ENCODE results near the gene CAB39L. TPM values are rescaled to one million over a fixed set of nuclear protein-coding genes. Genes with fewer than 3 reads are reported as not detected.

Gene CAB39L
- polyA plus RNA-seq, 6 donors from 2014 or later: 2.7 to 6.8 (median 5.4) TPM

DNA sequence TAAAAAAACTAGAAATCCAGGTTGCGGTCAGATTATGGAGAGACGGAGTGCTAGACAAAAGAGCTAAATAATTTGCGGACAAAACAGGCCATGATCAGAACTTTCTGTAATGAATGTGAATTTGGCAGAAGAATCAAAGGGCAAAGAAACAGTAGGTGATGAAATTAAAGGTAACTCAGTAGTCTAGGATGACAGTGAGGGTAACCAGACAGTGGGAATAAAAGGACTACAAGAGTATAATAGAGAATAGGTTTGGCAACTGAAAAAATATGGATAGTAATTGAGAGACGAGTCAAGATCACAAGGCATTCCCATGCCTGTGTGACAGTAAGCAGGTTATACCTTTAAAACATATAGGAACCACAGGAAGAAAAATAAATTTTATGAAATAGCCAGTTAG lies 35.9 kb downstream of the CAB39L start:
- Mint-ChIP-seq H3K9me3 (peaks cover 11 to 37% (median 29%) of the 10 kb centered on the region in 7 donors), H3K27me3 (no peaks in the 10 kb centered on the region), H3K27ac (no peak overlapping the region), H3K36me3 (peaks cover 8 to 29% of the 10 kb centered on the region in 2 donors), H3K4me1 (no peaks in the 10 kb centered on the region), H3K4me3 (no peak overlapping the region)
- DNase-seq (no peak), ATAC-seq (ENCODE audit: low read depth in 2 of 2) (no peak)

DNA sequence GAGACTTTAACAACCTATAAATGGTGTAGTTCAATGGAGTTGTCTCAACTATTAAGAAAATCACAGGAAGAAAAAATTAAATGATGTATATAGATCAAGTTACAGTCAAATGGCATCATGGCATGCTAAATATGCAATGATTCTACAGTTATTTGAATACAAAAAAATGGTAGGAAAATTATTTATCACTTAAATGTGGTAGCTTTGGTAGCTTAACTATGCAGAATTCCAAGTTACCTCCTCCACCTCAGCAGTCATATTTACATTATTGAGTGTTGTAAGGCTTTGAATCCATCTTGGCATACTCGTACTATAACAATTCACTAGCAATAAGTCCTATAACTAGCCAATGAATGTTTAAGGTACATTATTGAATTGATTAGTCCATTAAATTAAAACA lies 36.8 kb downstream of the CAB39L start:
- H3K9me3 Mint-ChIP-seq: peaks cover 11 to 37% (median 29%) of the 10 kb centered on the region in 7 donors
- ATAC-seq (ENCODE audit: low read depth in 2 of 2) (no peak), DNase-seq (no peak)
- no peak overlapping the region for H3K27ac Mint-ChIP-seq
- H3K36me3 Mint-ChIP-seq: peaks cover 8 to 29% of the 10 kb centered on the region in 2 donors
- no peaks in the 10 kb centered on the region for H3K4me1 Mint-ChIP-seq
- no peaks in the 10 kb centered on the region for H3K27me3 Mint-ChIP-seq
- H3K4me3 Mint-ChIP-seq: no peak overlapping the region

DNA sequence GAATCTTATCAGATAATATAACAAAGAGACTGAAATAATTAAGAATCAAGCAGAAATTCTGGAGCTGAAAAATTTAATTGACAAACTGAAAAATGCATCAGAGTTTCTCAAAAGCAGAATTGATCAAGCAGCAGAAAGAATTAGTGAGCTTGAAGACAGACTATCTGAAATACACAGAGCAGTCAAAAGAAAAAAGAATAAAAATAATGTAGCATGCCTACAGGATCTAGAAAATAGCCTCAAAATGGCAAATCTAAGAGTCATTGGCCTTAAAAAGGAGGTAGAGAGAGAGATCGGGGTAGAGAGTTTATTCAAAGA lies 39.2 kb downstream of the CAB39L start:
- Mint-ChIP-seq H3K4me1 (peaks cover 4 to 9% (median 7%) of the 10 kb centered on the region in 3 donors), H3K36me3 (peaks cover 8 to 29% of the 10 kb centered on the region in 2 donors), H3K9me3 (peaks cover 11 to 37% (median 29%) of the 10 kb centered on the region in 7 donors), H3K4me3 (peak overlapping the region in 1 of 8 donors; percentile 7), H3K27ac (peak overlapping the region in 1 of 6 donors; percentile 18), H3K27me3 (no peaks in the 10 kb centered on the region)
- ATAC-seq (ENCODE audit: low read depth in 2 of 2) (no peak), DNase-seq (no peak)

DNA sequence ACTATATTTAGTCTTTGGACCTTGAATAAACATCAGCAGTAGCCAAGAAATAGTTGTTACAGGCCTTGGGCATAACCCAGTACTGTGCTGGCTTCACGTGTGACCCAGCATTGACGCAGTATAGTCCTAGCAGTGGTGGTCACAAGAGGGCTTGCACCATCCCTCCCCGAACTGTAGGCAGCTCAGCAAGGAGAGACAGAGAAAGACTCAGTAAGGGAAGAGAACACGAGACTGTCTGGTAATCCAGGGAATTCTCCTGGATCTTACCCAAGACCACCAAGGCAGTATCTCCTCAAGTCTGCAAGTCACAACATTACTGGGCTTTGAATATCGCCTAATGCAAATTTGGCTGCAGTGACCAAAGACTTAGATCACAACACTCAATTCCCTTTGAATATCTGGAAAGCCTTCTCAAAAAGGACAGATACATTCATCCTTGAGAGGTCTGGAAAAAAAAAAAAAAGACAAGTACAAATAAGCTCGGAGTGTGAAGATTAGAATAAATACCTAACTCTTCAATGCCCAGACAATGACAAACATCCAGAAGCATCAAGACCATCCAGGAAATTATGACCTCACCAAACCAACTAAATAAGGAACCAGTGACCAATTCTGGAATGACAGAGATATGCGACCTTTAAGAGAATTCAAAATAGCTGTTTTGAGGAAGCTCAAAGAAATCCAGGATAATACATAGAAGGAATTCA lies 39.7 kb downstream of the CAB39L start:
- H3K4me3 Mint-ChIP-seq: no peak overlapping the region
- DNase-seq (no peak), ATAC-seq (ENCODE audit: low read depth in 2 of 2) (no peak)
- peaks cover 8 to 29% of the 10 kb centered on the region in 2 donors for H3K36me3 Mint-ChIP-seq
- H3K27me3 Mint-ChIP-seq: no peaks in the 10 kb centered on the region
- H3K9me3 Mint-ChIP-seq: peaks cover 11 to 37% (median 29%) of the 10 kb centered on the region in 7 donors
- H3K4me1 Mint-ChIP-seq: peaks cover 4 to 9% (median 7%) of the 10 kb centered on the region in 3 donors
- no peak overlapping the region for H3K27ac Mint-ChIP-seq

DNA sequence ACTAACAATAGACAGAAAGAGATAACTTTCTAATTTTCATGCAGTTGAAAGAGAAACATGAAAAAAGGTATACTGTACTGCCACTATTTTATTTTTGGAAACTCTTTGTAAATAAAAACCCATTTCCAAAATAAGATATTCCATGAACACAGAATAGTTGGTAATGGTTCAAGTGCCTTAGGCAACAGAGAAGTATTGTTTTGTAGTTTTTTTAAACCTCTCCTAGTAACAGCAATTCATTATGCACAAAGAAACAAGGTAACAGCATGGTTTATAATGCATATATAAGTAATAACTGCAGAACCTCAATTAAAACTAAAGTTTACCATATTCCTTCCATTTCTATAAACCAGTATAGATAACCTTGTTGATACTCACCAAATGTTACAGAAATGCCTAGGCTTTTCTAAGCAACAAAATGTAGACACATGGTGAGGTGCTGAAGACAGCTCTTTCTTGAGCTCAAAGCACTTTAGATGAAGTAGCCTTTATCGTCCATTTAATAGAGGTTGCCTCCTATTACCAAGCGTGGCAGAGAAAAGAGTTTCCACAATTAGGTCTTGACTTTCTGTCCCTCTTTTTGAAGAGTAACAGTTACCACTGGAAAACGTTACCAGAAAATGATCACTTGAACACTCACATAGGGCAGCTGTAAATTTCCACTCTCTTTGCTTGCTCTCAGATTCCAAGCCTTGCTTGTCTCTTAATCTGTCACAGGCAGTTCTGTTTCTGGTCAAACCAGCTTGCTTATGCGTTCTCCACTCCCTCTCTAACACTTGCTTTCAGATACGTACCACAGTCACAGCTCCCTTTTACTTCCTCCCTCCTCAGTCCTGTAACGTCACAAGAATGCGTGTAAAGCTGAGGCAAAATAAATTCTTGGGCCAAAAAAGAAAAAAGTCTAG lies 42.9 kb downstream of the CAB39L start:
- H3K27ac Mint-ChIP-seq: peak overlapping the region in 5 of 6 donors; percentile 6 to 26 (median 12)
- H3K9me3 Mint-ChIP-seq: peaks cover 11 to 28% (median 26%) of the 10 kb centered on the region in 7 donors
- ATAC-seq (ENCODE audit: low read depth in 2 of 2) (peak; percentile 92 to 95), DNase-seq (peak; percentile 21)
- H3K27me3 Mint-ChIP-seq: no peaks in the 10 kb centered on the region
- H3K4me1 Mint-ChIP-seq: peaks cover 4 to 9% (median 7%) of the 10 kb centered on the region in 3 donors
- H3K4me3 Mint-ChIP-seq: peak overlapping the region; percentile 2 to 84 (median 16)
- peaks cover 8 to 27% of the 10 kb centered on the region in 2 donors for H3K36me3 Mint-ChIP-seq

DNA sequence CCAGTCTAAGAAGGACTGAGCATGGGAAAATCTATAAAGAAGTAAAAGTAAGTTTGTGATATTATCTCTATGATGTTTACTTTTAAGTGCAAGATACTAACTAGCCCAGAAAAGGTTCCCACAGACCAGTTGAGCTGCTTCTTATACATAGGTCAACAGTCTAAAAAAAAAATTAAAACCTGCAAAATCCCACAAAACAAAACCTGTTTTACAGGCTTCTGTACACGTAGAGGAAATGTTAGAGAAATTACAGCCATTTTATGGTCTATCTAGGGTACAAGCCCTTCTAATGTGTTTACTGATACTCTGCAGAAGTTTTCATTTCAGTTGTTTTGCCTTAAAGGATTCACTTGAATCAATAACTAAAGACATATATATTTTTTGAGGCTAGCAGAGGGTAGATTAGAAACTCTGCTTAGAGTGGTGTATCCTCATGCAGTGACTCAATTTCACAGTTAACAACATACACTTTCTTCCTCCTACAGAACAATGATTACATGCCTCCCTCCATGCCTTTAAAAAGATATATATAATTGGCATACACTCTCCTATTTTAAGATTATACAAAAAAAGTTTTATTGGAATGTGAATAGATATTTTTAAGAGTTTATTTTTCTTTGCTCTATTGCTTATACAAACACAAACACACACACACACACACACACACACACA lies 43.9 kb downstream of the CAB39L start:
- no peak for DNase-seq
- Mint-ChIP-seq H3K4me1 (peaks cover 4 to 9% (median 7%) of the 10 kb centered on the region in 3 donors), H3K9me3 (peaks cover 4 to 18% (median 16%) of the 10 kb centered on the region in 7 donors), H3K4me3 (no peak overlapping the region), H3K36me3 (peaks cover 8 to 17% of the 10 kb centered on the region in 2 donors), H3K27me3 (no peaks in the 10 kb centered on the region), H3K27ac (no peak overlapping the region)
- no peak for ATAC-seq (ENCODE audit: low read depth in 2 of 2)

DNA sequence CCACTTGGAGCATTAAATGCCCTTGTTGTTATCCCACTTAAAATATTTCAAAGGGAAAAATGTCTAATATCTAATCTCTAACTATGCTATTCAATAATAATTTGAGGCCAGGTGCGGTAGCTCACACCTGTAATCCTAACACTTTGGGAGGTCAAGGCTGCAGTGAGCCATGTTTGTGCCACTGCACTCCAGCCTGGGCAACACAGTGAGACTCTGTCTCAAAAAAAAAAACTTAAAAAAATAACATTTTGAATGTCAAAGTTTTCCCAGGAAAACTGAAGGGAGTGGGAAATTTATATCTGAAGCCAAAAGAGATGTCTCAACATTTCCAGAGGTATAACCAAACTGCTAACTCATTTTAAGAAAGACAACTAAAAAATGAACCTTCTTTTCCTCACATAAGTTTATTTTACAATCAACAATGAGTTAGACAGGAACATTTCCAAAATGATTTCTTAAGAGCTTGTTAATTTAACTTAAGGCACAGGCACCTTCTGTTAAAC lies 47.9 kb downstream of the CAB39L start:
- Mint-ChIP-seq H3K27me3 (no peaks in the 10 kb centered on the region), H3K36me3 (no peaks in the 10 kb centered on the region), H3K27ac (no peak overlapping the region), H3K4me3 (no peak overlapping the region), H3K9me3 (peaks cover 0 to 5% (median 2%) of the 10 kb centered on the region in 7 donors), H3K4me1 (peaks cover 0 to 3% (median under 1%) of the 10 kb centered on the region in 3 donors)
- DNase-seq (no peak), ATAC-seq (ENCODE audit: low read depth in 2 of 2) (no peak)

DNA sequence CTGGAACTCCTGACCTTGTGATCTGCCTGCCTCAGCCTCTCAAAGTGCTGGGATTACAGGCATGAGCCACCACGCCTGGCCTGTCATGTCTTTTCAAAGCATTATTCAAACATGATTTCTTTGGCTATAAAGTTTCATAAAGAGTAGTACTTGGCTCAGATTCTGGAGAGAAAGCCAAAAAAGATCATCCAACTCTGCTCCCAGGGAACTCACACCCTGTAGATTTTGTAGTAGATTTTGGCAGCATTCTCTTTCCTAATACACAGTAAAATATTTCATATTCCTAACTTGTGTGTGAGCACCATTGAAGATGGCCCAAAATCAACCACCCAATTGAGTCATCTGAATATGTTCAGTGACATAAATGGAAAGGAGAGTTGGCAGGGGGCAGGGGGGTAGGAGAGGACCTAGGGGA lies 48.4 kb downstream of the CAB39L start:
- ATAC-seq (ENCODE audit: low read depth in 2 of 2) (no peak), DNase-seq (no peak)
- Mint-ChIP-seq H3K36me3 (no peaks in the 10 kb centered on the region), H3K9me3 (peaks cover 0 to 5% (median 2%) of the 10 kb centered on the region in 7 donors), H3K27ac (no peak overlapping the region), H3K4me3 (no peak overlapping the region), H3K27me3 (no peaks in the 10 kb centered on the region), H3K4me1 (no peaks in the 10 kb centered on the region)

DNA sequence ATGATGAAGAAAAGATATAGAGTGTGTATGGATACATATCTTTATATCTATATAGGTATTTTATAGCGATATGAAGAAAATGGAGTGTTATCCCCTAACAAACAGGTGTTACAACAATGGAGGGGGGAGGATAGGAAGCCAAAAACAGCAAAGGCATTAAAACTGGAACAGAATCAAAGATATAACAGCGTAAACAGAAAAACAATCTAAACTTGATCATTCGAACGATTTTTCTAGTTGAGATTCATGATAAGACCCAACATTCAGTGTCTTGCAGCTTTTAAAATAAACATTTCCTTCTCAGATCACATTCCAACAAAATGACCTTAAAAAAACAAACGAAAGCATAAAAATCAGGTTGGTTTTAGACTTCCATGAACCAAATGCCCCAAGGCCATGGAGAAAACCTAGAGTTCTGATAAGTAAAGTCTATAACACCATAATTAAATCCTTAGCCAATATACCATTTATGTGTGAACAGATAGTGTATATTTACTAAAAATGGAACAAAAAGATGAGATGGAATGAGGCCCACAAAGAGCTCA lies 55.7 kb downstream of the CAB39L start:
- Mint-ChIP-seq H3K9me3 (peaks cover 0 to 9% (median 2%) of the 10 kb centered on the region in 7 donors), H3K4me3 (no peak overlapping the region), H3K27me3 (no peaks in the 10 kb centered on the region), H3K4me1 (no peaks in the 10 kb centered on the region), H3K27ac (no peak overlapping the region), H3K36me3 (peaks cover 0 to 7% of the 10 kb centered on the region in 2 donors)
- ATAC-seq (ENCODE audit: low read depth in 2 of 2): no peak
- no peak for DNase-seq

DNA sequence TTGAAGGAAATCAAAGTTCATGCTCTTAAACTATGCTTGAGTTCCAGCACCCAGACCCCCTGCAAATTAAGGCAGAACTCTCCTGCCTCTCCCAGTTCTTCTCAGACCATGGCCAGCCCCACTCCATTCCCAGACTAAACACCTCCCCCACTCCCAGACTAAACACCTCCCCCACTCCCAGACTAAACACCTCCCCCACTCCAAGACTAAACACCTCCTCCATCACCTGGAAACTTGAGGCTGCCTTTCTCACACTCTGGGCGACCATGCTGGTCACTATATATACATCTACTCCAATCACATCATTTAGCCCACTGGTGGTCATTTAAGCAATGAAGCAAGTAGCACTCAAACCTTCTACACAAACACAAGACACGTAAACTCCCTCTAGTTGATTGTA lies 57.2 kb downstream of the CAB39L start:
- no peak for DNase-seq
- Mint-ChIP-seq H3K4me1 (no peaks in the 10 kb centered on the region), H3K27ac (no peak overlapping the region), H3K27me3 (no peaks in the 10 kb centered on the region), H3K9me3 (peaks cover 0 to 6% (median 0%) of the 10 kb centered on the region in 7 donors), H3K36me3 (peaks cover 0 to 7% of the 10 kb centered on the region in 2 donors), H3K4me3 (no peak overlapping the region)
- ATAC-seq (ENCODE audit: low read depth in 2 of 2): no peak

DNA sequence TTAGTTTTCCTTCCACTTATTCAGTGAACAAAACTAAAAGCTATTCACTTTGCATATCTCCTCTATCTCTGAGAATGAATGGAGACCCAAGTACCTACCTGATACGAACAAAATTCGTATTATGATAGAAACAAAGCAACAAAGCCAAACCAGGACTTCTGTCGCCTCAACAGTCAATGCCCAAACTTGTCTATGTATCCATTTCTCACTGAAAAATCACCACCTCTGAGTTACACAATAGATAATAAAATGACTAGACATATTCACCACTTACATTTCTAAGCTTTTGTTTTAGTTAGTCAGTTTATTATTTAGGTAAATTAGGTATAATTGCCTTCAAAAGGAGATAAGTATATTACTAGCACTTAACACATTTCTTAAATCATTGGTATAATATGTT lies 67.7 kb downstream of the CAB39L start:
- Mint-ChIP-seq H3K27me3 (no peaks in the 10 kb centered on the region), H3K36me3 (no peaks in the 10 kb centered on the region), H3K4me1 (peaks cover 28 to 37% (median 37%) of the 10 kb centered on the region in 3 donors), H3K4me3 (no peak overlapping the region), H3K9me3 (no peaks in the 10 kb centered on the region), H3K27ac (peak overlapping the region in 4 of 6 donors; percentile 6 to 88 (median 39))
- no peak for ATAC-seq (ENCODE audit: low read depth in 2 of 2)
- DNase-seq: no peak

DNA sequence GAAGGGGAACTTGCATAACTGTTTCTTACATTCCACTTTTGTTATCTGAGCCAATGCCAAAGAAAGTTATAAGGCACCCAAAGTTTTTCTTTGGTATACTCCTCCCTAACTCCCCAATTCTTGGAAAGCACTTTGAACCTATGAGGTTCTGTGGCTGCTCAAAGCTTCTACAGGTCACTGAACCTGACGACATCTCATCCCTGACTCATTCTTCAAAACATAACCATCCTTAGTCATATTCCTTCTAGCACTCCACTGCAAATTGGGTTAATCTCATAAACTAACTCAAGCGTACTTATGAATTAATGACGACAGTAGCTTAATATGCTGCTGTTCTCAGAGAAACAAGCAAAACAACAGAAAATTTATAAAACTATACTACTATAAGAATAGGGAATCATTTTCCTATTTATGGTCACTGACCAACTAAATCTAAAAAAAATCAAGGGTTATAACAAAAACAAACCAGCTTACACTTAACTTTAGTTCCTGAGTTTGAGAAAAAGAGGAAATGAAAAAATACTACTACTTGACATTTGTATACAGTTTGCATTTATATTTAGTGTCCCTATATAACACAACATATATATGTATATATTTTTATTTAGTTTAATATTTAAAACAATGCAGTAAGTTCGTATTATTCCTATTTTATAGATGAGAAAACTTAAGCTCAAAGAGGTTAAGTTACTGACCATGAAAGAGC lies 69.1 kb downstream of the CAB39L start:
- Mint-ChIP-seq H3K9me3 (no peaks in the 10 kb centered on the region), H3K36me3 (no peaks in the 10 kb centered on the region), H3K27me3 (no peaks in the 10 kb centered on the region), H3K4me1 (peaks cover 28 to 43% (median 37%) of the 10 kb centered on the region in 3 donors), H3K27ac (peak overlapping the region in 5 of 6 donors; percentile 1 to 80 (median 61)), H3K4me3 (peak overlapping the region in 6 of 8 donors; percentile 0 to 85 (median 26))
- ATAC-seq (ENCODE audit: low read depth in 2 of 2) (peak; percentile 40), DNase-seq (no peak)

Measured in naive B cell (primary cell).